GM12878 (cell line): ENCODE data around the gene ODAD2. TPM values are rescaled to one million over a fixed set of nuclear protein-coding genes. Genes with fewer than 3 reads are reported as not detected.

ENCODE experiments used
- ATAC-seq: fragments of 200-7000 bp; cut with Tn5 transposase; 3 replicates; pipeline ENCODE4 v1.9.1; 2020; ENCODE audit warnings: mild to moderate bottlenecking, moderate library complexity
- BruUV-seq: library from RNA; stranded (reverse); fragments of 400-500 nt; replicated peaks from 2 replicates; lab custom pipeline; 2021; lab: Mats Ljungman, UMichigan
- CTCF ChIA-PET: fragments of 300-600 bp; sonication (Branson Sonifier 250); formaldehyde crosslinking; extraction: SDS; loops from one replicate; lab custom pipeline; 2021; ENCODE audit warnings: inconsistent platforms; lab: Yijun Ruan, JAX
- POLR2A ChIA-PET: fragments of 350-600 bp; formaldehyde crosslinking; extraction: SDS; loops from one replicate; lab custom pipeline; 2021; ENCODE audit warnings: inconsistent platforms; lab: Charles Lee
- RAD21 ChIA-PET: fragments of 300-600 bp; sonication (Branson Sonifier 250); formaldehyde crosslinking; loops from one replicate; lab custom pipeline; 2023; ENCODE audit warnings: antibody characterized with exemption; ENCODE audit not compliant: unreplicated experiment; lab: Charles Lee
- SMC1A ChIA-PET: fragments of 300-600 bp; sonication (Branson Sonifier 250); formaldehyde crosslinking; loops from one replicate; lab custom pipeline; 2023; ENCODE audit not compliant: unreplicated experiment, uncharacterized antibody; lab: Charles Lee
- DNase-seq: peaks from one replicate; pipeline ENCODE4 v3.0.0-alpha.2; 2011; ENCODE audit warnings: low read depth, low spot score
- FAIRE-seq: peaks from 3 replicates; lab custom pipeline; 2011; peaks lifted over from hg19 to GRCh38; lab: Jason Lieb, UNC
- H2AFZ ChIP-seq: 2 replicates; pipeline ENCODE4 v1.6.0; 2011; ENCODE audit warnings: low read depth, low read length, control low read depth; ENCODE audit not compliant: control insufficient read depth
- H3K27ac ChIP-seq: 2 replicates; pipeline ENCODE4 v1.5.1; 2011; ENCODE audit warnings: control low read depth; ENCODE audit not compliant: control insufficient read depth, insufficient read depth
- H3K27me3 ChIP-seq, 2 experiments: replicated peaks in 1 of 2; 2 replicates each; pipeline versions ENCODE4 v1.6.0 to v1.6.1; 2011; ENCODE audit warnings: low read length in 1 of 2; ENCODE audit not compliant: control insufficient read depth in 2 of 2, insufficient read depth in 2 of 2
- H3K36me3 ChIP-seq, 2 experiments: 2 replicates each; pipeline ENCODE4 v1.5.1; 2011; ENCODE audit warnings: low read length in 1 of 2; ENCODE audit not compliant: control insufficient read depth in 2 of 2, insufficient read depth in 2 of 2
- H3K4me1 ChIP-seq: 2 replicates; pipeline ENCODE4 v1.6.1; 2011; ENCODE audit warnings: mild to moderate bottlenecking, low read length, moderate library complexity, mixed read lengths; ENCODE audit not compliant: control insufficient read depth, insufficient read depth
- H3K4me2 ChIP-seq: 2 replicates; pipeline ENCODE4 v1.6.0; 2011; ENCODE audit warnings: control low read depth; ENCODE audit not compliant: control insufficient read depth, insufficient read depth
- H3K4me3 ChIP-seq: fragments of 200-600 bp; sonication (generic); 2 replicates; pipeline ENCODE4 v1.5.1; 2016
- H3K79me2 ChIP-seq: 2 replicates; pipeline ENCODE4 v1.6.0; 2011; ENCODE audit warnings: low read length; ENCODE audit not compliant: control insufficient read depth, insufficient read depth
- H3K9ac ChIP-seq: 2 replicates; pipeline ENCODE4 v1.8.0; 2011; ENCODE audit warnings: low read length, control low read depth, mixed read lengths; ENCODE audit not compliant: control insufficient read depth, insufficient read depth
- H3K9me3 ChIP-seq: replicated peaks from 3 replicates; pipeline ENCODE4 v1.5.1; 2011; ENCODE audit warnings: mild to moderate bottlenecking, low read length; ENCODE audit not compliant: control insufficient read depth, insufficient read depth
- H4K20me1 ChIP-seq: 2 replicates; pipeline ENCODE4 v1.6.0; 2011; ENCODE audit not compliant: control insufficient read depth, insufficient read depth
- BCLAF1 ChIP-seq: fragments of 450-650 bp; IDR thresholded peaks from 2 replicates; pipeline ENCODE4 v1.6.1; 2017; ENCODE audit warnings: antibody characterized with exemption, mild to moderate bottlenecking, moderate library complexity
- EED ChIP-seq: sonication (generic); IDR thresholded peaks from 2 replicates; pipeline ENCODE4 v1.6.1; 2016; ENCODE audit warnings: antibody characterized with exemption, low read depth
- HCFC1 ChIP-seq: fragments of 150-350 bp; IDR thresholded peaks from 2 replicates; pipeline ENCODE4 v1.6.1; 2014; ENCODE audit warnings: low read length
- IRF4 ChIP-seq: IDR thresholded peaks from 2 replicates; pipeline ENCODE4 v1.6.1; 2011; ENCODE audit warnings: low read depth, low read length
- NFYA ChIP-seq: IDR thresholded peaks from 2 replicates; pipeline ENCODE4 v1.6.1; 2011; ENCODE audit warnings: low read depth, mild to moderate bottlenecking, low read length, improper control_type of control experiment, borderline replicate concordance
- RBBP5 ChIP-seq: fragments of 200-600 bp; sonication (generic); conservative IDR thresholded peaks from 2 replicates; pipeline ENCODE4 v1.6.1; 2016
- SMC3 ChIP-seq: IDR thresholded peaks from 2 replicates; pipeline ENCODE4 v1.6.1; 2011; ENCODE audit warnings: low read length, improper control_type of control experiment, borderline replicate concordance
- STAT3 ChIP-seq: IDR thresholded peaks from 2 replicates; pipeline ENCODE4 v1.6.1; 2011; ENCODE audit warnings: low read depth, low read length, improper control_type of control experiment
- ZNF217 ChIP-seq: fragments of 450-650 bp; IDR thresholded peaks from 2 replicates; pipeline ENCODE4 v1.6.1; 2017; ENCODE audit warnings: antibody characterized with exemption, mild to moderate bottlenecking
- WGBS: methylation state at CpG from one replicate; pipeline ENCODE4 v1.1.6; 2016; ENCODE audit warnings: low lambda C conversion rate; ENCODE audit not compliant: insufficient replicate concordance, insufficient coverage; ENCODE audit errors: missing lambda C conversion rate; 5-methylcytosine and 5-hydroxymethylcytosine counted together
- in situ Hi-C: fragments of 300-500 bp; cut with MboI; formaldehyde crosslinking; loops from 9 replicates; pipeline ENCODE4 v1.14.3; 2018; ENCODE audit warnings: mixed read lengths
- intact Hi-C: fragments of 100-400 bp; cut with micrococcal nuclease; formaldehyde crosslinking; loops from one replicate; pipeline ENCODE4 v1.14.2; 2022; ENCODE audit not compliant: unreplicated experiment
- polyA plus RNA-seq, 11 experiments: library from polyadenylated mRNA; depleted of rRNA in 4 of 11; unstranded in 6 of 11; stranded (reverse) in 5 of 11; fragments of >200 nt; fragmentation: Nextera tagmentation in 4 of 11; fragmentation: Illumina TruSeq in 1 of 11; extraction: Ambion mirVana in 4 of 11; extraction: Trizol in 1 of 11; gene quantifications; 1 replicate in 1 of 11; 2 replicates in 10 of 11; pipeline versions ENCODE4 v1.2.1 to v1.2.3, GENCODE V29; 2011 to 2016; ENCODE audit warnings: inconsistent platforms in 2 of 11, missing spikeins in 2 of 11, low read depth in 1 of 11
- total RNA-seq, 4 experiments: library from RNA; depleted of rRNA in 3 of 4; stranded (reverse); fragments of >200 nt in 3 of 4; fragmentation: Illumina TruSeq in 1 of 4; extraction: Trizol in 1 of 4; gene quantifications; 2 replicates each; pipeline versions ENCODE4 v1.2.1 to v1.2.3, GENCODE V29; 2013 to 2021

The ODAD2 gene
- total and polyA plus RNA-seq, 10 of the 15 experiments (the other 5 are each of a cell fraction or from before 2014, with no cell fraction given) = not detected

GRCh38 chr10:27815261-27815660 lies 183.6 kb downstream of the ODAD2 start (continued):
- no peak for TF ChIP-seq BCLAF1
- no peak for TF ChIP-seq RBBP5
- no peak for TF ChIP-seq SMC3

GRCh38 chr10:27805180-27805579 lies 193.7 kb downstream of the ODAD2 start:
- no peak for FAIRE-seq
- Histone ChIP-seq H3K79me2 (no peaks in the 10 kb centered on the region), H3K4me3 (no peak overlapping the region), H3K36me3 (no peaks in the 10 kb centered on the region), H3K27me3 (peaks cover 0 to 2% of the 10 kb centered on the region in 2 experiments; a peak in 3 of 4 replicates), H3K27ac (no peak overlapping the region), H2AFZ (no peak overlapping the region), H3K9ac (no peak overlapping the region), H4K20me1 (no peaks in the 10 kb centered on the region), H3K9me3 (no peaks in the 10 kb centered on the region), H3K4me2 (no peak overlapping the region), H3K4me1 (no peaks in the 10 kb centered on the region)
- ChIA-PET POLR2A (no interaction called here), CTCF (no interaction called here), RAD21 (no interaction called here), SMC1A (interaction anchor here (0.9 kb wide), 1 partner anchor 375 kb away, joined by 3 read pairs; no protein-coding TSS in a partner anchor)
- BruUV-seq = no TSS peak
- intact Hi-C loops (no loop called here), in situ Hi-C loops (no loop called here)
- TF ChIP-seq HCFC1 (no peak), EED (no peak), NFYA (no peak), IRF4 (no peak), STAT3 (no peak), ZNF217 (no peak)
- WGBS = 47% methylated on average over 4 of the region's 4 CpGs
- DNase-seq = no peak
- no peak for ATAC-seq
